ENCODE data around the gene OSBP2.

- TF ChIP-seq CTCF (optimal IDR thresholded peaks at IDR 0.05 in 1 of 3, IDR thresholded peaks at IDR 0.05 in 1 of 3, conservative IDR thresholded peaks at IDR 0.05 in 1 of 3; ENCODE audit: extremely low read depth in 1 of 3, insufficient read depth in 2 of 3, low read length in 3 of 3) (no peak), EZH2 (IDR thresholded peaks at IDR 0.05; ENCODE audit: low read length) (no peak)
These were observed 34.2 kb downstream of the OSBP2 start for GRCh38 chr22:30728826-30729225.

All from keratinocyte (primary cell).